ENCODE measurements around the gene FAM131C.

Gene FAM131C

DNA sequence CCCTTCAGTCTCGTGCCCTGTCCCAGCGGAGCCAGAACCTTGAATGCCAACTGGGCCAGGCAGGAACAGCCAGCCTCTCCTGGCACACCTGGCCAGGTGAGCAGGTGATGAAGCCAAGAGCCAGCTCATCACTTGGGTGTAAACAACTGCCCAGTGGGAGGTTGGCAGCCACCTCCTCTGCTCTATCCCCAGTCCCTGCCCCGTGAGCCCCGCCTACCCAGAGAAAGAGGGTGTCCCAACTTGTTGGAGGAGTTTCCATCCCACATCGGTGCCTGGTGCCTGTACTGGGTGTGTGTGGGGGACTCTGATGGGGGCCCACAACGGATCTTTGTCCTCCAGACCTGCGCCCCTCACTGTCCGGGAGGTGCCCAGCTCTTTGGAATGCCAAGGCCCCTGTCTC lies 17.8 kb upstream of the FAM131C start:
- TF ChIP-seq, protein P1, sequence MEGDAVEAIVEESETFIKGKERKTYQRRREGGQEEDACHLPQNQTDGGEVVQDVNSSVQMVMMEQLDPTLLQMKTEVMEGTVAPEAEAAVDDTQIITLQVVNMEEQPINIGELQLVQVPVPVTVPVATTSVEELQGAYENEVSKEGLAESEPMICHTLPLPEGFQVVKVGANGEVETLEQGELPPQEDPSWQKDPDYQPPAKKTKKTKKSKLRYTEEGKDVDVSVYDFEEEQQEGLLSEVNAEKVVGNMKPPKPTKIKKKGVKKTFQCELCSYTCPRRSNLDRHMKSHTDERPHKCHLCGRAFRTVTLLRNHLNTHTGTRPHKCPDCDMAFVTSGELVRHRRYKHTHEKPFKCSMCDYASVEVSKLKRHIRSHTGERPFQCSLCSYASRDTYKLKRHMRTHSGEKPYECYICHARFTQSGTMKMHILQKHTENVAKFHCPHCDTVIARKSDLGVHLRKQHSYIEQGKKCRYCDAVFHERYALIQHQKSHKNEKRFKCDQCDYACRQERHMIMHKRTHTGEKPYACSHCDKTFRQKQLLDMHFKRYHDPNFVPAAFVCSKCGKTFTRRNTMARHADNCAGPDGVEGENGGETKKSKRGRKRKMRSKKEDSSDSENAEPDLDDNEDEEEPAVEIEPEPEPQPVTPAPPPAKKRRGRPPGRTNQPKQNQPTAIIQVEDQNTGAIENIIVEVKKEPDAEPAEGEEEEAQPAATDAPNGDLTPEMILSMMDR (IDR thresholded peaks at IDR 0.05): no peak
- no peak overlapping the region for H3K4me3 ChIP-seq (ENCODE audit: low read depth in 1 of 2, low read length in 1 of 2)
- no peaks in the 10 kb centered on the region for H3K4me1 ChIP-seq (ENCODE audit: control insufficient read depth in 1 of 2, insufficient read depth in 1 of 2, low read depth in 1 of 2, low read length in 1 of 2)

DNA sequence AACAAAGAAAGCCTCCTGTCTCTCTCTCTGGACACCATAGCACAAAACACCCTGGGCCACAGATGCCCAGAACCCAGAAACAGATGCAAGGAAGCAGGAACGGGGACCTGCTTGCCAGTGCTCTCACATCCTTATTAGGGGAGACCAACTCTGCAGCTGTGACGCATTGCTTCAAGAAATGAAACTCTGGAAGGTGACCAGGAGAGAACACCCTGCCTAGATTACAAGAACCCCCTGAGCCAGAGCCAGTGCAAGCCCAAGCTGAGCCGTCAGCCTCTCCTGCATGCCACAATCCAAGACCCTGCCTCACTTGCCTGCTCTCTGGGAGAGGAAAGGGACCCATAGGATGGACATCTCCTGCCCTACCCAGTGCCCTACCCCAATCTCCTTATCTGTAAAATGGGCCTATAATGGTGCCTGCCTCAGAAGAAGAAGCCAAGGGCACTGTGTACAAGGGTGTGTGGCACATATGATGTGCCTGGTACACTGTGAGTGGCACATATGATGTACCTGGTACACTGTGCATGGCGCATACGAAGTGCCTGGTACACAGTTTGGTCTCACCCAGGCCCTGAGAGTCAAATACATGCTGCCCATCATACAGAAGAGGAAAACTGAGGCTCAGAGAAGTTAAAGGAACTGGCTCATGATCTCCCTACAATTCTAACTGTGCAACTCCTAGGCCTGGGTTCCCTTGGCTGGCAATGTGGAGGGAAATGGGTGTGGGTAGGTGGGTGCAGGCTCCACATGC lies 16.8 kb upstream of the FAM131C start:
- H3K4me3 ChIP-seq (ENCODE audit: low read depth in 1 of 2, low read length in 1 of 2): no peak overlapping the region
- H3K9me3 ChIP-seq: no peaks in the 10 kb centered on the region
- no peak overlapping the region for H3K27ac ChIP-seq
- H3K27me3 ChIP-seq: peaks cover 1% of the 10 kb centered on the region
- TF ChIP-seq, protein P1 (IDR thresholded peaks at IDR 0.05): no peak
- H3K4me1 ChIP-seq (ENCODE audit: control insufficient read depth in 1 of 2, insufficient read depth in 1 of 2, low read depth in 1 of 2, low read length in 1 of 2): no peaks in the 10 kb centered on the region
- no peaks in the 10 kb centered on the region for H3K36me3 ChIP-seq

More for the DNA sequence above, 17.8 kb upstream of the FAM131C start:
- H3K27me3 ChIP-seq: peaks cover 12% of the 10 kb centered on the region
- no peak overlapping the region for H3K27ac ChIP-seq
- H3K9me3 ChIP-seq: no peaks in the 10 kb centered on the region
- no peaks in the 10 kb centered on the region for H3K36me3 ChIP-seq

DNA sequence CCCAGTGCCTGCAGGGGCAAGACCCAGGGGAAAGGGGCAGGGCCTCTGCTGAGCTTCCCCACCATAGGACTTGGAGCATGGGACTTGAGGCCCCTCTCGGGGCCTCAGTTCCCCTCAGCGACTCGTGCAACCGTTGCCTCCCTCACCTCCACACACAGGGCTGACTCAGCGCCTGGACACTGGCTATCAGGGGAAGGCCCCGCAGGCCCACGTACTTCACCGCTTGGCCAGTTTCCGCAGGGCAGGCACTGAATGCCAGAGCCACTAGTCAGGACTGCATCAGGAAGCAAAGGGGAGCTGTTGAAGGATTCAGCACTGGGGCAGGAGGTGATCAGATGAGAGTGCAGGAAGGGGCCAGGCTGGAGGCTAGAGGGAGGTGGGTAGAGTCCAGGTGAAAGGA lies 15.5 kb upstream of the FAM131C start:
- no peaks in the 10 kb centered on the region for H3K27me3 ChIP-seq
- H3K36me3 ChIP-seq: no peaks in the 10 kb centered on the region
- TF ChIP-seq, protein P1 (IDR thresholded peaks at IDR 0.05): no peak
- H3K9me3 ChIP-seq: no peaks in the 10 kb centered on the region
- H3K4me3 ChIP-seq (ENCODE audit: low read depth in 1 of 2, low read length in 1 of 2): no peak overlapping the region
- no peak overlapping the region for H3K27ac ChIP-seq
- no peaks in the 10 kb centered on the region for H3K4me1 ChIP-seq (ENCODE audit: control insufficient read depth in 1 of 2, insufficient read depth in 1 of 2, low read depth in 1 of 2, low read length in 1 of 2)

DNA sequence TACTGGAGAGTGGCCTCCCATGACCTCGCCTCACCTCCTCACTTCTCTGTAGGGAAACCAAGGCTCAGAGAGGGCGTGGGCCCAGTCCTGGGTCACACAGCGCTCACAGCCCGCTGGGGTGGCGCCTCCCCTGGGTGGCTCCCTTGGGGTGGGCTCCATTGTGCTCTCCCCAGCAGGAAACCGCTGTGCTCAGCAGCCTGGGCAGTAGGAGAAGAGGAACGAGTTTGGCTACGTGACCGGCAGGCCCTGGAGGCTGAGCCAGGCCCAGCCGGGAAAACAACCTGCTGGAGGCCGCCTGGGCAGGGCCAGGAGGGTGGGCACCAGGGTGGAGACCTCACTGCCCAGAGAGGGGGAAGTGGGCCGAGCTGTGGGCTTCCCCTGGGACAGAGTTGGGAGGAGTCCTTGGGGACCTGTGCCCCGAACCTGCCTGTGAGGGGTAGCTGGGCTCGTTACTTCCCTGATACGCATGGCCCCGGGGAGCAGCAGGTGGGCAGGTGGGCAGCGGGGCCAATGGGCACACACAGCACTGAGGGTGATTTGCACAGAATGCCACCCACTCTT lies 15.0 kb upstream of the FAM131C start:
- no peaks in the 10 kb centered on the region for H3K27me3 ChIP-seq
- H3K36me3 ChIP-seq: no peaks in the 10 kb centered on the region
- H3K4me1 ChIP-seq (ENCODE audit: control insufficient read depth in 1 of 2, insufficient read depth in 1 of 2, low read depth in 1 of 2, low read length in 1 of 2): no peaks in the 10 kb centered on the region
- no peaks in the 10 kb centered on the region for H3K9me3 ChIP-seq
- H3K27ac ChIP-seq: no peak overlapping the region
- H3K4me3 ChIP-seq (ENCODE audit: low read depth in 1 of 2, low read length in 1 of 2): no peak overlapping the region
- TF ChIP-seq, protein P1 (IDR thresholded peaks at IDR 0.05): no peak

DNA sequence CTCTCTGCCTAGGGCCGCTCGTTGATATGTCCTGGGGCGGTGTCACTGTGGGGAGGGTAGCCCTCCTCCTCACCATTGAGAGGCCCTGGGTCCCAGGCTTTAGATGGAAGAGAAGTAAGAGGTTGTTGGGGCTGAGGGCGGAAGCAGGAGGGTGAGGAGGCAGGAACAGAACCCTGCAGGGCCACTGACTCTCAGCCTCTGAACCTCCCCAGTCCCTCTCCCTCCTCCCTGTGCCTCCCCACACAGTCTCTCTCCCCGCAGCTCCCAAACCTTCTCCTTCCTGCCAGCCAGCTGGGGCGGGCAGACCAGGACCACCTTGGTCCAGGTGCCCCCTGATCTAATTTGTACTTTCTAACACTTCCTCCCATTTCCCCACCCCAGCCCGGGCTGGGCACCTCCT lies 14.3 kb upstream of the FAM131C start:
- no peak overlapping the region for H3K4me3 ChIP-seq (ENCODE audit: low read depth in 1 of 2, low read length in 1 of 2)
- TF ChIP-seq, protein P1 (IDR thresholded peaks at IDR 0.05): no peak
- no peaks in the 10 kb centered on the region for H3K36me3 ChIP-seq
- no peak overlapping the region for H3K27ac ChIP-seq
- no peaks in the 10 kb centered on the region for H3K4me1 ChIP-seq (ENCODE audit: control insufficient read depth in 1 of 2, insufficient read depth in 1 of 2, low read depth in 1 of 2, low read length in 1 of 2)
- no peaks in the 10 kb centered on the region for H3K27me3 ChIP-seq
- H3K9me3 ChIP-seq: no peaks in the 10 kb centered on the region

All from neutrophil (primary cell).